GM21447 (cell line): Measurements from ENCODE around the gene CTSW.

Experiments
- ATAC-seq: cut with Tn5 transposase; IDR thresholded peaks from one replicate; pipeline ENCODE4 v1.9.1; 2021; ENCODE audit not compliant: unreplicated experiment

Gene CTSW

DNA sequence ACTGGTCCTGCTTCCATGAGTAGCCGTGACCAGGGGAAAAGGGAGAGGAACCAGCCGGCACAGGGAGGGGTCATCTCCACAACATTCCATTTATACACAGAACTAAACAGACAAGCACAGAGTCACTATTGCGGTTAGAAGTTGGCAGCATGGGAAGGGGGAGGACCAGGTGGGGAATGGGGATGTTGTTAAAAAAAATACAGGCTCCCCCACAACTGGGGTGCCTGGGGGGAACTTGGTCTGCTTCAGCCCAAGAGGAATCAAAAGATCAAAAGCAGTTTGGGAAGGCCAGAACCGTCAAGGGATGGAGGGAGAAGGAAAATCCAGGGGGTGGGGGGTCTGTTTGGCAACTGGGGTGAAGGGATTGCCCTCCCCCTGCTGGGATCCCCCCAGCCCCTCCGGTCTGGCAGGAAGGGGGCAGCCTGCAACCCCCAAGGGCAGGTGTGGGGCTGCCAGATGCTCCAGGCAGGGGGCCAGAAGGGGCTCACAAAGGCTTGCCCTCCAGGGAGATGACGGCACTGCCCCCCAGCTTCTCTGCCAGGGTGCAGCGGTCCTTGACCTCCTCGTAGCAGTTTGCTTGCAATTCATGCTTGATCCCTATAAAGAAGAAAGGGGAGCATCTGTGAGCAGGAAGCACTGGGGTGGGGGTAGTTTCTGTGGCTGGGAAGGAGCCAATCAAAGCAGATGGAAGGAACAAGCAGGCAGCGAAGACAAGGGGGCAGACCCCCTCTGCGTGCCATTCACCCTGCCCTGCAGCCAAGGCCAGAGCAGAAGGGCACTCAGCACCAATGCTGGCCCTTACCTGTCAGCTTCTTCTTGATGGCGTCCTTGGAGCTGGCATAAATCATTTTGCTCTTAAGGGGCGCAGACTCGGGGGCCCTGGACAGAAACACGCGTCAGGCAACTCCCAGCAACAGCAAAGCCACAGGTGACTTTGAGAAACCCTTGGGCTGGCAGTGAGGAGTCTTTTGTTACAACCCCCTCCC lies 24.5 kb upstream of the CTSW start:
- ATAC-seq, result no peak

DNA sequence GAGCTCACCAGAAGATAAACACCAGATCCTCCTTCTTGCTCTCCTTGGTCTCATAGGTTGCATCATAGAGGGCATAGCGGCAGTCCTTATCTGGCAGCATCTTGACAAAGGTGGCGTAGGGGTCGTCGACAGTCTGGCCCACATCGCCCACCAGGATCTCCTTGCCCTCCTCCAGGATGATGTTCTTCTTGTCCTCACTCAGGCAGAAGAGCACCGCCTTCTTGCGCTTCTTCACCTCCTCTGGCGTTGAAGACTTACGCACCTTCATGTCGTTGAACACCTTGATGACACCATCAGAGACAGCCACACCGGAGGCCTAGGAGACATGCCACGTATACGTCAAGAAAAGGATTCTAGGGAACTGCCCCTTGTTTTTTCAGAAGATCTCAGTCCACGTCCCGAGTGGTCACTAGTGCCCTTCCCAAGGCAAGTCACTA lies 23.7 kb upstream of the CTSW start:
- ATAC-seq, result no peak

DNA sequence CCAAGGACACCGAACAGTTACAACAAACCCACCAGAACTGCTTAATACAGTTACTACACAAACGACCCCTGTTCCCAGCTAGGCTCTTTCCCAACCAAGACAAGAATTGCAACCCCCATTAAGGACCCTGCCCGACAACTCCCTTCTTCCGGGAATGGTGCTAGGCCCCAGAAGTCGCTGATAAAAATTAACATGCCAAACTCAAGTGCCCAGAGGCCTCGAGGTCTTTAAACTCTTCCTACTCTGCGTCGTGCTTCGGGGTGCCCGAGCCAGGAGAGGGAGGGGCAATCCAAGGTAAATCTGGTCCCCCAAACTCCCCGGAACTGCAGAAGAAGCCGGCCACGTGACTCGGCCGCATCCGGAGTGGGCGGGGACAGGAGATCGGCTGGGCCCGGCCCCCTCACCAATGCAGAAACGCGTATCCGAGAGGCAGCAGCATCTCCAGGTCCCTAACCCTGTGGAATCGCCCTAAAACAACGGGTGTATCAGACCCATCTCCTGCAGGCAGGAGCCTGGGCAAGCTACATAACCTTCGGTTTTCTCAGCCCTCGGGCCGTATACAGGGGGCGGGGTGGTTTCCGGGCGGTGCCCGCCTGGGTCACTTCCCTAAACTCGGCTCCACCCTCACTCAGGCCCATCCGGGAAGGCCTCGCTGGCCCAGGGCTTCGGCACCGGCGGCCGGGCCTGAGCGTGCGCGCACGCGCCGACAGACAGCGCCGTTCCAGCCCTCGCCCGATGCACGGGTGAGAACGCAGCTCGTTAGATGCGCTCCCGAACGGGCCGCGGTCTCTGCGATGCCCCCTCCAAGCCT lies 22.7 kb upstream of the CTSW start:
- peak; percentile 30 for ATAC-seq

DNA sequence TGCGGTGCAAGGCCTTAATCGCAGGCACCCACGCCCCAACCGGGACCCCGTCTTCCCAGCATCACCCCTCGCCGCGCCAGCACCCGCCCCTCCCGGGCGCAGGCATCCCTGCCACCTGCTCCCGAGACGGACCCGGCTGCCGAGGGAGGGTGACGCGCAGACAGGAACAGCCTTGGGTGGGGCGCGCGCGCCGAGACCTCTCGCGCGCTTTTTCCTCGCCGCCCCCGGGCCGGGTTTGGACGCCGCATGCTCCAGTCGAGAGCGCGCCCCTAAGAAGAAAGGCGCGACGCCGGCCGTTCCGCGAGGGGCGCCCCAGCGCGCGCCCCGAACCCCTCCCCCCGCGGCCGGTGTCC lies 22.2 kb upstream of the CTSW start:
- no peak for ATAC-seq

DNA sequence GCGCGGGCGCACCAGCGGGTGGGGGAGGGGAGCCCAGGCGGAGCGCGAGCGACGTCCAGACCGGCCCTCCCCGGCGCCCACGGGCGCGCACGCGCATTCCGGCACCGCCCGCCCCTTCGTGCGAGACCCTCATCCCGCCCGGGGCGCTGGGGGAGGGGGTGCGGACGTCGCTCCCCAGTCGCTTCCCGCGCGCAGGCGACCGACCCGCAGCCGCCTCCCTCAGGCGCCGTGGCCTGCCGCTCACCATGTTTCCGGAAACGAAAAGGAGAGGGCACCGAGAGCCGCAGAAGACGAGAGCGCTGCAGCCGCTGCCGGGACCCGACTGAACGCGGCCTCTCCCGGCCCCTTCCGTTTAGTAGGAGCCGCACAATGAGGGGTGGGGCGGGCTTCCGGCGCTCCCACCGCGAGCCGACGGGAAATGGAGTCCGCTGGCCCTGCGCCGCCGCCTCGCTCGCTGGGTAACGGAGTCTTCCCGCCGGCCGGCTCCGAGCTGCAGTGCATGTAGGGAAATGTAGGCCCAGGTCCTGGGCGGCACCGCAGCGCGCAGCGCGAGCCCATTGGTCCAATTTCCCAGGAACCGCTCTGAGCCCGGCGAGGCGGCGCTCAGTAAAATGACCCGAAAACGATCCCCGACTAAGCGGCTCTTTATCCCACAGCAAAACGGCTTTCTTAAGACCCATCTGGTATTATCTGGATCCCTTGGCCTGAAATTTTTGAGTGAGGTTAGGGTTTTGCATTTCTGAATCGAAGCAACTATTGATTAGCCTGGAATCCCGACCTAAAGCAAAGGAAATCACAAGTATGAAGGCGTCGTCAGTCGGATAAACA lies 21.6 kb upstream of the CTSW start, which contains the start of gene CFL1:
CFL1 (minus strand) TSS at position 328 of the 828 bp plus-strand sequence; CDS start at position 247, 81 bp downstream.
- ATAC-seq, result peak; percentile 42

DNA sequence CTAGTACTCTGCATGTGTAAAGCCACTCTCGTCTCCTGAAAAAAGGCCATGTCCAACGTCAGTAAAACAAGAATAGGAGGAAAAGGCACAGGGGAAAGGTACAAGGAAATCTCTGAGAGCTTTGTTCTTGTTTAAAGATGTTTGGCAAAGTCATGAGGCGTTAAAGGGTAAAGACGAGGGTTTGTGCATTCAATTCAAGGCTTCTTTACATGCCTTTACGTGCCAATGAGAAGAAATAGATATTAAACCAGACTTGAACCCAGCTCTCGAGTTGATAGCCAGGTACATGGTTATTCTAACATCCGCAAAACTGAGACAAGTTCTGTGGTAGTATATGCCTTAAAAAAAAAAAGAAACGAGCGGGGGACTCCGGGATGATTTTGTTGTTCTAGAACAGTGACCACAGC lies 21.0 kb upstream of the CTSW start:
- no peak for ATAC-seq

DNA sequence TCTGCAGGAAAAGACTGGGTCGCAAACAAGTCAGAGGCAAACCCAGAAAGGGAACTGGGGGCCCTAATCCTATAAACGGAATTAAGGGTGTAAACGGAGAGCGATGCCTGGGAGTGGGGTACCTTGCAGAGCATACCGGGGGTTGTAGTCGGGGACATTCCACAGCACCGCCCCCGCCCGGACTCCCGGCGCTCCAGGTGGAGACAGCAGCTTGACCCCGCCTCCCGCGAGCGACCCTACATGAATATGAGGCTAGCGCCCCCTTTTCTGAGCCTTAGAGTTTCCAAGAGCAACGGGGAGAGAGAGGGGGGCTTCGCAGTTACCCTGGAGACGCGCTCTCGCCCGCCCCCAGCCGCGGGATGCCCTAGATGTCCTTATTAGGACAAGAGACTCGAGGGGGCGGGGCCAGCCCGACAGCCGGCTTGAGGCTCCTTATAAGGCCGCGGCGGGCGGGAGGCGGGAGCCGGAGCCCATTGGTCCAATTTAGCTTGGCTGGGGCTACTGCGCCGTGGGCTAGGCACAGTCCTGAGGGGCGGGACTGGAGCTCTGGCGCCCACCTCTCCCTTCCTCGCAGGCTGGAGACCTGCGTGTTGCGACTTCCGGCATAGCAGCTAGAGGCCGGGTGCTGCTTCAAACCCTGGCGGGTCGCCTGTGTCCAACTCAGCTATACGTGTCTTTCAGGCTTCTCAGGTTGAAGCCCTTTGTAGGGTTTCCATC lies 20.4 kb upstream of the CTSW start:
- ATAC-seq, result peak; percentile 49

DNA sequence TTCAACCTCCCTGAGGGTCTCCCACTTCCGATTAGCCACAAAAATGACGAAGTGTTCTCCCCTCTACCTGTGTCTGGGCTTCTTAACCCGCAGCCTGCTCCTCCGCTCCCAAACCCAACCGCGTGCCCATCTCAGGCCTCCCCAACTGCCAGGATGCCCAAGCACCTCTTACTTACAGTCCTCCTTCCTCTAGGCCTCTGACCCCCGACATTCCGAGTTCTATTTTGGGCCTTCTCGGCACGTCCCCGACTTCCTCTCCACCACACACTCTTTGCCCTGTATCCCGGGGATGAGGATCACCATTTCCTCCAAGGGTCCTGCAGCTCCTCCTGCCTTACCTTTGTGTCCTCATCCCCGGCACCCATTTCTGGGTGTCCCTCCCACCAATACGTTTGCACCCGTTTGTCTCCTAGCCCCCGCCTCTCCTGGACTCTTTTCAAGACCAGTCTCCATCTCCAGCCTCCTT lies 19.8 kb upstream of the CTSW start:
- no peak for ATAC-seq

DNA sequence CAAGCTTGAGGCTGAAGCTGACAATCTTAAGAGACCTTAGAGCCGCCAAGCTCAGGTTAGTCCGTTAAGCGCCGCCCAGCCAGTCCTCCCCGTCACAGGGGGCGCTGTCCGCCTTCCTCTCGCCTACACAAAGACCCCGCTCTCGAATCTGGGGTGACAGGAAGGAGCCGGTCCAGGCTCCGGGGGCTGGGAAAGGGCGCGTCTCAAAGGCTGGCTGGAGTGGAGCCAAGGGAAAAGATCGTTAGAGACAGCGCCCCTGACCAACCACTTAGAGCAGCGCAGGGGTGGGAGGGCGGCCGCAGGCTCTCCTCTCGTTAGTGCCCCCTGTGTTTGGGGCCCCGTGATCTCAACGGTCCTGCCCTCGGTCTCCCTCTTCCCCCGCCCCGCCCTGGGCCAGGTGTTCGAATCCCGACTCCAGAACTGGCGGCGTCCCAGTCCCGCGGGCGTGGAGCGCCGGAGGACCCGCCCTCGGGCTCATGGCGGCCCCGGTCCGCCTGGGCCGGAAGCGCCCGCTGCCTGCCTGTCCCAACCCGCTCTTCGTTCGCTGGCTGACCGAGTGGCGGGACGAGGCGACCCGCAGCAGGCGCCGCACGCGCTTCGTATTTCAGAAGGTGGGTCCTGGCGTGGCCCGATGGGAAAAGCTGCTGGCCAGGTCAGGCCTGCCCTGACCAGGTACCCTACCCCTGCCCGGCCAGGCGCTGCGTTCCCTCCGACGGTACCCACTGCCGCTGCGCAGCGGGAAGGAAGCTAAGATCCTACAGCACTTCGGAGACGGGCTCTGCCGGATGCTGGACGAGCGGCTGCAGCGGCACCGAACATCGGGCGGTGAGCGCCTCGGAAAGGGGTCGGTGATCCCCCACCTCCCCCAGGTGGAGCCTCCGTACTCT lies 19.1 kb upstream of the CTSW start, which contains the start of gene MUS81:
MUS81 (plus strand) TSS at position 156 of the 887 bp plus-strand sequence; CDS start at position 477, 321 bp downstream.
- ATAC-seq, result peak; percentile 37

DNA sequence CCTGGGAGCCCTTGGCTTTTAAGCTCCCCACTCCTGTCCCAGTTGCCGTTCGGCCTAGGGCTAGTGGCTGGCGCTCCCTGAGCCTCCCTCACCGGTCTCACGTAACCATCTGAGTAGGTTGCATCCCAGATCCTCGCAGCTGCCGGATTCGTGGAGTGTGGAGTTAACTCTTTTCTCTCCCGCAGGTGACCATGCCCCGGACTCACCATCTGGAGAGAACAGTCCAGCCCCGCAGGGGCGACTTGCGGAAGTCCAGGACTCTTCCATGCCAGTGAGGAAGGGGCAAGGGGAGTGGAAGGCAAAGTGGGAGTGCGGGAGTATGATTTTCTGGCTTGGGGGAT lies 18.5 kb upstream of the CTSW start:
- no peak for ATAC-seq

DNA sequence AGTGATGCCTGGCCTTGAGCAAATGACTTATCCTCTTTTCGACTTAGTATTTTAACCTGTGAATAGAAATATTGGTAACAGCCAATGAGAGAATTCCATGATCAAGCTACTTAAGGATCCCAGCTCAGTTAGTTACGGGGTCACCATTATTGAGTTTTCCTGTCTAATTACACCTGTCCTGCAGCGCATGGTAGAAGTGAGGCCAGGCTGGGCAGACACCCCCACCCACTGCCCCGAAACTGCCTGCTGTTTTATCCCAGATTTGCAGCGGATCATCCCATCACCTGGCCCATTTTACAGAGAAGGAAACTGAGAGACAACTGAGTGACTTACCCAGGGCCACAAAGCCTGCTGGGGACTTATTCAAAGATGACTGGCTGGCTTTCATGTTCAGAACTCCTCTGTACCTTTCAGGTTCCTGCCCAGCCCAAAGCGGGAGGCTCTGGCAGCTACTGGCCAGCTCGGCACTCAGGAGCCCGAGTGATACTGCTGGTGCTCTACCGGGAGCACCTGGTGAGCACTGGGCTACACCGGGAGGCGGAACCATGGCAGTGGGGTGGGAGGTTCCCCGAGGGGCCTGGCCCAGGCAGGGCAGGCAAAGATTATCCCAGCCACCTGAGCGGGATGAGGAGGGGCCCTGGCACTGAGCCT lies 18.0 kb upstream of the CTSW start:
- ATAC-seq, result no peak

DNA sequence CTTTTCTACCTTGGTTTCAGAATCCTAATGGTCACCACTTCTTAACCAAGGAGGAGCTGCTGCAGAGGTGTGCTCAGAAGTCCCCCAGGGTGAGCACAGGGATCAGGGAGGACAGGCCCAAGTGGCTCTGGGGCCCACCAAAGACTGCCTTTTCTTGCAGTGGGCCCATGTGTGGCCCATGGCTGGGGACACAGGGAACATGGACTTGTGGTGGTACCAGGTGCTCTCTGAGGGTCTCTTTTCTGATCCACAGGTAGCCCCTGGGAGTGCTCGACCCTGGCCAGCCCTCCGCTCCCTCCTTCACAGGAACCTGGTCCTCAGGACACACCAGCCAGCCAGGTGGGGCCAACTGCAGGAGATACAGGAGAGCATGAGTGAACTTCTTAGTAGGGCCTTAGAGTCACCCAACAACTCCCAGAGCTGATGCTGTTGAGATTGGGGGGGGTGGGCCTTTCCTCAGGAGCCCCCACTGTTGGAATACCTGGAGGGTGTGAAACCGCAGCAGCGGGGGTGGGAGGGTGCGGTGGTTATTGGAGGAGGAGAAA lies 17.4 kb upstream of the CTSW start:
- ATAC-seq, result no peak

DNA sequence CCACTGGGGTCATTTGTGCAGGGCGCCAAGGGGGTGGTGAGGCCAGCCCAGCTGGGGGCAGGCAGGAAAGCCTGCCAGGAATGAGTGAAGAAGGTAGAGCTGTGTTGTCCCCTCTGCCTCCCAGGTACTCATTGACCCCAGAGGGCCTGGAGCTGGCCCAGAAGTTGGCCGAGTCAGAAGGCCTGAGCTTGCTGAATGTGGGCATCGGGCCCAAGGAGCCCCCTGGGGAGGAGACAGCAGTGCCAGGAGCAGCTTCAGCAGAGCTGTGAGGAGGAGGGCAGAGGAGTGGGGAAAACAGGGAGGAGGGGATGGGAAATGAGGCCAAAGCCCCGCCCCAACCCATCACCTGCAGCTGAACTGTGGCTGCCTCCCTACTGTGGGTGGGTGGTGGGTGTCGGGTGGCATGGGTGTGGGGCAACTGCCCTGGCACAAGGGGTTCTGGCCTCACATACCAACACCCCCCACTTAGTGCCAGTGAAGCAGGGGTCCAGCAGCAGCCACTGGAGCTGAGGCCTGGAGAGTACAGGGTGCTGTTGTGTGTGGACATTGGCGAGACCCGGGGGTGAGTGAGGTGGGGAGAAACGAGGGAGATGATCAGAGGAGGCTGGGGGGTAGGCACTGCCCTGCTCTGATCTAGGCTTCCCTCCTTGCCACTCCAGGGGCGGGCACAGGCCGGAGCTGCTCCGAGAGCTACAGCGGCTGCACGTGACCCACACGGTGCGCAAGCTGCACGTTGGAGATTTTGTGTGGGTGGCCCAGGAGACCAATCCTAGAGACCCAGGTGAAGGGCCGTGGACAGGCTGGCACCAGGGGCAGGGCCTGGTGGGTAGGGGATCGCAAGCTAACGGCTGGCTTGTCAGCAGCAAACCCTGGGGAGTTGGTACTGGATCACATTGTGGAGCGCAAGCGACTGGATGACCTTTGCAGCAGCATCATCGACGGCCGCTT lies 16.4 kb upstream of the CTSW start:
- ATAC-seq, result no peak

DNA sequence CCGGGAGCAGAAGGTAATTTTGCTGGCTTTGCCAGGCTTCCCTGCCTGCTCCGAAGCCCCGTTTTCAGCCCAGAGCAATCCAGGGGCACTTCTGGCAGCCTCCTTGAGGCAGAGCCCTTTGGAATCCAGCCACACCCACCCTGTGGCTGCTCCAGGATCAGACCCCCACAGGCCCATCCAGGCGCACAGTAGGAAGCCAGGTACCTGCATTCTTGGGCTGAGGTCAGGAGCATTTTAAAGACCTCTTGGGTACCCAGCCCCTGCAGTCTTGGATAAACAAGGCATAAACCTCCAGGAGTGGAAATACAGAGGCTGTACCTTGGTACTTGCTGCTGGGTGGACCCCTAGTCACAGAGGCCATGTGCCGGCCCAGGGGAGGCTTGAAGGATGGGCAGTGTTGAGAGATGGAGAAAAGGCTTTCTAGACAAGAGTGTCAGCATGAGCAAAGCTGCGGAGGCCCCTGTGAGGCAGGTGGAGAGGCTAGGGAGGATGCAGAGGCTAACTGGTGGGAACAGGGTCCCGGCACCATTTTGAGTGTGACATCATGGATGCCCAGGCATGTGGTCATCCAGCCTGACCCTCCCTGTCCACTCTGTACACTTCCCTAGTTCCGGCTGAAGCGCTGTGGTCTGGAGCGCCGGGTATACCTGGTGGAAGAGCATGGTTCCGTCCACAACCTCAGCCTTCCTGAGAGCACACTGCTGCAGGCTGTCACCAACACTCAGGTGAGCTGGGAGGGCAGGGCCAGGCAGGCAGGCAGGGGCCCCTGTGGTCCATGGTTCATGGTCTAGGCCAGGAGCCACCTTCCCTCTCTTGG lies 15.5 kb upstream of the CTSW start:
- no peak for ATAC-seq

DNA sequence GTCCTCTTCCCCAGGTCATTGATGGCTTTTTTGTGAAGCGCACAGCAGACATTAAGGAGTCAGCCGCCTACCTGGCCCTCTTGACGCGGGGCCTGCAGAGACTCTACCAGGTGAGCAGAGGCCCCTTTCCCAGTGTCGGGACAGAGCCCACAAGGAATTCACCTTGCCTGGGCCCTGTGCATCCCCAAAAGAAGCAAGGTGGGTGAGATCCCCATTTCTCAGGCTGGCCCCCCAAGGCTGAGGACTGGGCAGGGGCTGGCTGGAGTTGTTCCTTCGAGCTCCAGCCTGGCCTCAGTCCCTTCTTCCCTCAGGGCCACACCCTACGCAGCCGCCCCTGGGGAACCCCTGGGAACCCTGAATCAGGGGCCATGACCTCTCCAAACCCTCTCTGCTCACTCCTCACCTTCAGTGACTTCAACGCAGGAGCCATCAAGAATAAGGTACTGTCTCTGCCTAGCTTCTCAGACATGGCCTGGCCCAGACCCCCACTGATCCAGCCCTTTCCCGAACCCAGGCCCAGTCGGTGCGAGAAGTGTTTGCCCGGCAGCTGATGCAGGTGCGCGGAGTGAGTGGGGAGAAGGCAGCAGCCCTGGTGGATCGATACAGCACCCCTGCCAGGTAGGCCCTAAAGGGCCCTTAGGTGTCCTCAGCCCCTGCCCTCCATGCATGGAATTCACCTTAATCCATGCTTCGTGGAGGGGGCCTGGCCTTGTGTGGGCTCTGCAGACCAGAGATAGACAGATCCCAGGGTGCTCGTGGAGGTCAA lies 14.7 kb upstream of the CTSW start:
- no peak for ATAC-seq
